ENCODE measurements around the gene LYRM2.

LYRM2 gene

GRCh38 chr6:89638320-89639195 is at the start of gene LYRM2:
LYRM2 (minus strand) TSS chr6:89638747; CDS start chr6:89638716, 31 bp downstream.
- peak; percentile 95 for DNase-seq

DNA sequence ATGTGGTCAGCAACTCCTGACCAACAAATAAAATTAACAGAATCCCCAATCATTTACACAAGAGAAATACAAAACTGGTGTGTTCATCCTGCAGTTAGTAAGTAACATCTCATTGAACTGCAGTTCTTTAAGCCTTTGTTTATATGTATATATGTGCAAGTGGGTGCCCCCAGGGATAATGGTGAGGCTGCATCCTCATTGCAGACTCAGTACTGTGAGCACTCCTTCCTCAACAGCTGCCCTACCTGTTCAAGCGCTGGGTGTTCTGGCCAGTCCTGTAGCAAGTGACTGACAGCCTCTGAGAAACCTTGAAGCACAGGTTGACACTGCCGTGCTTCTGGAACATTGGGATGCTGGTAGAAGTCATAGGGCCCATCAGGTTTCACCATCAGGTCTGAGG is 49.8 kb upstream of the LYRM2 start:
- DNase-seq = no peak

- no peak for DNase-seq
These were observed 46.8 kb upstream of the LYRM2 start for GRCh38 chr6:89685311-89685710.

- no peak for DNase-seq
These were observed 44.4 kb upstream of the LYRM2 start for GRCh38 chr6:89682991-89683390.

GRCh38 chr6:89681983-89682564 is 43.5 kb upstream of the LYRM2 start:
- no peak for DNase-seq

GRCh38 chr6:89680551-89680950 is 42.0 kb upstream of the LYRM2 start:
- no peak for DNase-seq

GRCh38 chr6:89680150-89680549 is 41.6 kb upstream of the LYRM2 start:
- peak; percentile 19 for DNase-seq

DNA sequence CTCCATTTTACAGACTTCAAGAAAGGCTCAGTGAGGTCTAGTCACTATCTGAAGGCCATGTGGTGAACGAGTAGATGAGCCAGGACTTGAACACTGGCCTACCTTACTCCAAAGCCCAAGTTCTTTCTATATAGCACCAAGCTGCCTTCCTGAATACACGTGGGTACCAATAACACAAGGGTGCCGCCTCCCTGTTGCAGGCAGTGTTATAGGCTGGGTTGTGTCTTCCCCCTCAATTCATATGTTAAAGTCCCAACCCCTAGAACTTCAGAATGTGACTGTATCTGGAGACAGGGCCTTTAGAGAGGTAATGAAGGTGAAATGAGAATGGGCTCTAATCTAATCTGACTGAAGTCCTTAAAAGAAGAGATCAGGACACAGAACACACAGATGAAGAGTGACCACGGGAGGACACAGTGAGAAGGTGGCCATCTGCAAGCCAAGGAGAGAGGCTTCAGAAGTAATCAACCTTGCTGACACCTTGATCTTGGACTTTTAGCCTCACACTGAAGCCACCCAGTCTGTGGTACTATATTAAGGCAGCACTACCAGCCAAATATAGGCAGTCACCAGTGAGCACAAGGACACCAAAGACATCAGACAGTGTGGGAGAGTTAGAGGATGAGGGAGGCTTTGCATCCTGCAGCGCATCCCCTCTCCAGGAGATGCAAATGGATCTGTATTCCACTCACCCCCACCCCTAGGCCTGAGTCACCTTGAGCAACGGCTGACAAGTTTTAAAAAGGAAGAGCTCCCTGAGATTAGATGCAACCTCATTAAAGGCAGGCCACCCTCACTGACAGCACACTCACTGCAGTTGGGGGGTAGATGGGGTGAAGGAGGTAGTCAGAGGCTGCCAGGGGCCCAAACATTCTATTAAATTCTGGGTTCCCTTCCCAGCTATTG is 40.9 kb upstream of the LYRM2 start:
- no peak for DNase-seq

DNA sequence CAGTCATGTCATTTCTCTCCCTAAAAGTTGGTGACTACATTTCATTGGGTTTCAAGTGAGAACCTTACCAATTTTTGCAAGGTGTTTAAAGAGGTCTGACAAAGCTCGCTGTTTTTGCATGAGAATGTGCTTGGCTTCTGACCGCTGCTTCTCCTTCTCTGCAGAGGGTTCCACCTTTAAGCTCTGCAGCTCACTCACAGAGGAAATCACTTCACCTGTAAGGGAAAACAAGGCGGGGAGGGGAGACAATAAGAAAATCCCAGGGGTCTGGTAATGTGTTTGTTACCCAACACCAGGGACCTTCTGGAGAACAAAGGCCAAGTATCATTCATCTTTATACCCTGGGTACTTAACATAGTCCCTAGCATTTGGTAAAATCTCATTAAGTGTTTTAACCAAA is 40.0 kb upstream of the LYRM2 start:
- DNase-seq = no peak

DNA sequence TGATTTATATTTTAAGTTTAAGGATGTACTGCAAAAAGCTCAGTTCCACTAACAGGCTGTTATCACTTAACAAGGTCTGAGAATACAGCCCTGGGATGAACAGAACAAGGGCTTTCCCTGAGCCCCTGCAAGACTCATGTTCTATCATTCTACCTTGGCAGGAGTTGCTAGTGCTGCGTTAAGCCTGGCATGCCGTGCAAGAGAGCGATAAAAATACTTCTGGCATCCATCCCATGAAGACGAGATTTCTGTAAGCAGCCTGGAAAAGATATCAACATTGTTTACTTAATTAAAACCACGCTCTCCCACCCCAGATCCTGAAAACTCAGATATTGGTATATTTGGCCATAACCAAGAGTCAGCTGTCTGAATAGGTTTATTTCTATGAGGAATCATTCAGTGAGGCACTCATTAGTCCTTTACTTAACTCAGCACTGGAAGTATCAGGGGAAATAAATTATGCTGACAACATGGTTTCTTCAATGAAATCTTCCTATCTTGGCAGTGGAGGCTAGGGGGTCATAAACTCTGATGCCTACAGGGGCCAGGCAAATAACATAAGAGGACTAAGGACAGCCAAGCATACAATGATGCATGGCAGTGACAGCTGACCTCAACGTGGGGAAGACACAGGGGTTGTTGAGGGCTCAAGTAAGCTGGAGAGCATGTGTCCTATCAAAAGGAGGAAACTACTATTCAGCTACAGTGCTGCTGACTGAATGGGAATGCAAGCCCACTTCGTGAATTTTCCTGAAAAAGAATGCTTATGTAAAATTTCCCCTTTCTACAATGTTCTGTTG is 37.6 kb upstream of the LYRM2 start:
- DNase-seq = peak; percentile 45

DNA sequence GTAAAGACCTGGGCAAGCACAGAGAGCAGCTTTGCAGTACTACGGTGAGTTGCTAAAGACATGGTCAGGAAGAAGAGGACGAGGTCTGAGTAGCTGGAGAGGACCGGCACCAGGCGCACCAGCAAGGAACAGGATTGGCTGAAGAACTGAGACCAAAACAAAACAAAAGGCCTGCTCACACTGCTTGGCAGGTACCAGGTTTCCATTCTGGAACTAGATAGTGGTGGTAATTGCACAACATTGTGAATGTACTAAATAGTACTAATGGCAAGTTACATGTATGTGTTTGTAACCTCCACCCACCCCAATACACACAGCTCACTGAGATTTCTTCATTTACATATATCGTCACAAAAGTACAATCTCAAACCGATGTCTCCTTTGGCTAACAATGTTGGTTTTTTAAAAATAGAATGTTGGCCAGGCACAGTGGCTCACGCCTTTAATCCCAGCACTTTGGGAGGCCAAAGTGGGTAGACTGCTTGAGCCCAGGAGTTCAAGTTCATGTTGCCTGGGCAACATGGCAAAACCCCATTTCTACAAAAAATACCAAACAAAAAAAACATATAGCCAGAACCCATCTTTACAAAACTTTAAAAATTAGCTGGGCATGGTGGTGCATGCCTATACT is 32.5 kb upstream of the LYRM2 start:
- no peak for DNase-seq

DNA sequence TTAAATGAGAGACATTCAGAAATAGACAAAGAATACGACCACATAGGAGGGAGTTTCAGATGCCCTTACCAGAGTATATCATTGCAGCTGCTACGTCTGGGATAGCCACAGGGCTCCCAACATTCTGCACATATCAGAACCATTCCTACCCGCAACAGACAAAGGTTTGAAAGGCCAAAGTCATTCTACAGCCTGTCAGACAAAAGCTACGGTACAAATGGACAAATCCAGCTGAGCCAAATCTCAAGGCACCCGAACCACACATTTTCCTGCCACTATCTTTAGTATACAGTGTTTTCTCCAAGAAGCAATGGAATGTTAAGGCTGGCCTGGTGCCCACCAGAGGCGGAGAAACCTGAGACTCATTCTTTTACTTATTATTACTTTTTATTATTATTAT is 30.5 kb upstream of the LYRM2 start:
- DNase-seq = no peak

DNA sequence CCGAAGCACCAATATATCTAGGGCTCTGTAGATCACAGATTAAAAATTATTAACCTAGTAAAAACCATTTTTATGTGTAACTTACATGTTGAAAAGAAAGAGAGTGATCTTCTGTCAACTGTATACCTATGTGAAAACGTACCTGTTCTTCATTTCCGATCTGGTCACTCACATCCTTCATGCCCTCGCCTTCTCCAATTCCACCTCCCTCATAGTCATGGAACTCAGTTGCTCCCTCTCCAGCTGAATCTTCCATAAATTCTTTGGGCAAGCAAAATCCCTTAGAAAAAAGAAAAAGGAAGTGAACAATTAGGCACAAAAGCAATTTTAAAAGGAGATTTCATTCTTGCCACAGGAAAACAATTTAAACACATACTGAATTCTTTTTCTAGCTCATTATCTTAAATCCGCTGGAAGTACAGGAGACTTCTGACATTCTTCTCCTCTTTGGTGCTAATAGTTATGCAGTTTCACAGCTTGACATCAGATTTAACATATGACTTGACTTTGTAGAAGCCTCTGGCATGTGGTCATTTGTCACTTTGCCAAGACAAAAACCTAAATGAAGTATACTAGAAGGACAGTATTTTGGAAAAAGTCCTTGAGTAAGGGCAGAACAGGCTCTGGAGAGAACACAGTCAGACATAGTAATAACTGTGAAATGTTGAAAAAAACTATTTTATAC is 29.5 kb upstream of the LYRM2 start:
- DNase-seq = no peak

- no peak for DNase-seq
These were observed 24.2 kb upstream of the LYRM2 start for GRCh38 chr6:89662659-89663223.

- no peak for DNase-seq
These were observed 23.0 kb upstream of the LYRM2 start for GRCh38 chr6:89661559-89661958.

- no peak for DNase-seq
These were observed 22.4 kb upstream of the LYRM2 start for GRCh38 chr6:89660981-89661380.

- no peak for DNase-seq
These were observed 19.1 kb upstream of the LYRM2 start for GRCh38 chr6:89657445-89658158.

GRCh38 chr6:89655122-89655521 is 16.6 kb upstream of the LYRM2 start:
- no peak for DNase-seq

DNA sequence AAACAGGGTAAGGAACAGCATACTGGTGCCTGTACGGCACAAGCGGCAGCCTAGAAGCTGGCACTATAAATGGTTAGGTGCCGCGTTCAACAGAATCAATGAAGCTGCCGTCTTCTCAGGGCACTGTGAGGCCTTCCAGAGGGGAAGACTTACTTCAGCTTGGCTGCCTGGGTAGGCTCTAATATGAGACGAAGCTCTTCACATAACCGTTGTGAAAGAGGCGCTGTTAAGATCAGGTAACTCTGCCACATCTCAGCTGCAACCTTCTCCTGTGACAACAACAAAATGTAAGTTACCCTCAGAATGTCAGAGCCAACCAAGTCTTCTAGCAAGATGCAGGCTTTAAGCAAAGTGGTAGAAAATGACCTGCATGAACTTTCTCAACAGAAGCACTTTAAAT is 12.0 kb upstream of the LYRM2 start:
- no peak for DNase-seq

GRCh38 chr6:89649682-89650081 is 11.1 kb upstream of the LYRM2 start:
- no peak for DNase-seq
